ENCODE measurements around the gene OTULIN. TPM values are rescaled to one million over a fixed set of nuclear protein-coding genes. Genes with fewer than 3 reads are reported as not detected.

Gene OTULIN
- total and polyA plus RNA-seq, 4 donors = 8.6 to 44.4 (median 12.1) TPM

- TF ChIP-seq GABPA (IDR thresholded peaks at IDR 0.05 in 1 of 2, conservative IDR thresholded peaks at IDR 0.05 in 1 of 2) = no peak
- no peak for TF ChIP-seq NR2F2 (IDR thresholded peaks at IDR 0.05)
- no peak for TF ChIP-seq SP1 (IDR thresholded peaks at IDR 0.05)
- TF ChIP-seq REST (IDR thresholded peaks at IDR 0.05) = no peak
- TF ChIP-seq HNF4A (conservative IDR thresholded peaks at IDR 0.05) = no peak
- no peak for TF ChIP-seq TAF1 (conservative IDR thresholded peaks at IDR 0.05)
- no peak for TF ChIP-seq FOXA2 (IDR thresholded peaks at IDR 0.05)
- TF ChIP-seq YY1 (IDR thresholded peaks at IDR 0.05) = no peak
Measured at GRCh38 chr5:14738050-14738449, 73.5 kb downstream of the OTULIN start.

GRCh38 chr5:14739538-14739937 lies 75.0 kb downstream of the OTULIN start:
- DNase-seq (ENCODE audit: low spot score) = no peak
- H3K27me3 ChIP-seq (ENCODE audit: control insufficient read depth in 4 of 4, insufficient read depth in 4 of 4, low read length in 3 of 4) = no peaks in the 10 kb centered on the region
- peaks cover 10 to 24% (median 23%) of the 10 kb centered on the region in 4 donors for H3K36me3 ChIP-seq (ENCODE audit: control insufficient read depth in 4 of 4, insufficient read depth in 3 of 4, low read depth in 1 of 4, low read length in 3 of 4)
- H3K9ac ChIP-seq (ENCODE audit: low read depth in 1 of 2, low read length in 2 of 2) = no peak overlapping the region
- TF ChIP-seq YY1 (IDR thresholded peaks at IDR 0.05) (no peak), HNF4G (IDR thresholded peaks at IDR 0.05) (no peak), CTCF (IDR thresholded peaks at IDR 0.05; ENCODE audit: low read depth, low read length, missing input control) (no peak), TAF1 (conservative IDR thresholded peaks at IDR 0.05) (no peak), NR2F2 (IDR thresholded peaks at IDR 0.05) (no peak), RXRA (IDR thresholded peaks at IDR 0.05) (no peak), MAX (IDR thresholded peaks at IDR 0.05) (no peak), HNF4A (conservative IDR thresholded peaks at IDR 0.05) (no peak), ATF3 (IDR thresholded peaks at IDR 0.05) (no peak), SP1 (IDR thresholded peaks at IDR 0.05) (no peak), EGR1 (IDR thresholded peaks at IDR 0.05; ENCODE audit: low read depth in 2 of 2) (no peak), FOXA1 (IDR thresholded peaks at IDR 0.05) (no peak), REST (IDR thresholded peaks at IDR 0.05) (no peak), RAD21 (IDR thresholded peaks at IDR 0.05) (no peak), FOXA2 (IDR thresholded peaks at IDR 0.05) (no peak), JUND (IDR thresholded peaks at IDR 0.05) (no peak), ZBTB33 (IDR thresholded peaks at IDR 0.05) (no peak)
- H3K4me3 ChIP-seq (ENCODE audit: low read depth in 1 of 3, low read length in 3 of 3) = no peak overlapping the region
- no peaks in the 10 kb centered on the region for H3K9me3 ChIP-seq (ENCODE audit: control insufficient read depth in 4 of 4, low read length in 3 of 4)
- peaks cover 4 to 13% (median 9%) of the 10 kb centered on the region in 4 donors for H3K4me1 ChIP-seq (ENCODE audit: control insufficient read depth in 4 of 4, insufficient read depth in 4 of 4, low read length in 3 of 4)
- no peak overlapping the region for H3K27ac ChIP-seq (ENCODE audit: low read depth in 1 of 2, low read length in 2 of 2)
- WGBS = 93% methylated on average over 3 of the region's 3 CpGs

More at GRCh38 chr5:14738050-14738449, 73.5 kb downstream of the OTULIN start:
- H3K27ac ChIP-seq (ENCODE audit: low read depth in 1 of 2, low read length in 2 of 2) = no peak overlapping the region
- H3K27me3 ChIP-seq (ENCODE audit: control insufficient read depth in 4 of 4, insufficient read depth in 4 of 4, low read length in 3 of 4) = no peaks in the 10 kb centered on the region
- peaks cover 4 to 13% (median 9%) of the 10 kb centered on the region in 4 donors for H3K4me1 ChIP-seq (ENCODE audit: control insufficient read depth in 4 of 4, insufficient read depth in 4 of 4, low read length in 3 of 4)
- H3K9ac ChIP-seq (ENCODE audit: low read depth in 1 of 2, low read length in 2 of 2) = no peak overlapping the region
- DNase-seq (ENCODE audit: low spot score) = no peak
- H3K4me3 ChIP-seq (ENCODE audit: low read depth in 1 of 3, low read length in 3 of 3) = no peak overlapping the region
- peaks cover 10 to 24% (median 16%) of the 10 kb centered on the region in 4 donors for H3K36me3 ChIP-seq (ENCODE audit: control insufficient read depth in 4 of 4, insufficient read depth in 3 of 4, low read depth in 1 of 4, low read length in 3 of 4)
- no peaks in the 10 kb centered on the region for H3K9me3 ChIP-seq (ENCODE audit: control insufficient read depth in 4 of 4, low read length in 3 of 4)
- 94% methylated on average over 5 of the region's 5 CpGs for WGBS

All from liver (tissue), 9 donors.